ENCODE results near the gene DMD.

Gene DMD

DNA sequence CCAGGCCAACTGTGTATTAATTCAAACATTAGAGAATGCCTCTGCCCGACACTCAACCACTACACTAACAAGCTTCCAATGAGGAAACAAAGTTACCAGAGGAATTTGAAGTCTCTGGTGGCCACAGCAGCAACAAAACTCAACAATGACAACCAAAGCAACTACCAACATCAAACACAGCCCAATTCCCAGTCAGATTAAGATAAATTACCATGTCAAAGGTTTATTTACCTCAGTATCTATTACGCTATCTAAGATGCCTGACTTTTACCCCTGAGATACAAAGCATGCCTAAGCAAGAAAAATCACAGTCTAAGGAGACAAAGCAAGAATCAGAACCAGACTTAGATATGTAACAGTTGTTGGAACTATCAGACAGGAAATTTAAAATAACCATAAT is 1909.4 kb downstream of the DMD start:
- no peak for DNase-seq (ENCODE audit: low read depth, low spot score)

DNA sequence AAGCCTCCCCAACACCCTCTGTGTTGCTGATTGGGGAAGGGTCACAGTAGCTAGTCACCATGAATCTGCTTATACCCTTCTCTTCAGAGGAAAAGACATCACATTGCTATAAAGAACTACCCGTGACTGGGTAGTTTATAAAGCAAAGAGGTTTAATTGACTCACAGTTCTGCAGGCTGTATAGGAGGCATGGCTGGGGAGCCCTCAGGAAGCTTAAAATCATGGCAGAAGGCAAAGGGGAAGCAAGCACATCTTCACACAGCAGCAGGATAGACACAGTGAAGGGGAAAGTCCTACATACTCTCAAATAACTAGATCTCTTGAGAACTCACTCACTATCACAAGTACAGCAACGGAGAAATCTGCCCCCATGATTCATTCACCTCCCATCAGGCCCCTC is 1910.1 kb downstream of the DMD start:
- no peak for DNase-seq (ENCODE audit: low read depth, low spot score)

DNA sequence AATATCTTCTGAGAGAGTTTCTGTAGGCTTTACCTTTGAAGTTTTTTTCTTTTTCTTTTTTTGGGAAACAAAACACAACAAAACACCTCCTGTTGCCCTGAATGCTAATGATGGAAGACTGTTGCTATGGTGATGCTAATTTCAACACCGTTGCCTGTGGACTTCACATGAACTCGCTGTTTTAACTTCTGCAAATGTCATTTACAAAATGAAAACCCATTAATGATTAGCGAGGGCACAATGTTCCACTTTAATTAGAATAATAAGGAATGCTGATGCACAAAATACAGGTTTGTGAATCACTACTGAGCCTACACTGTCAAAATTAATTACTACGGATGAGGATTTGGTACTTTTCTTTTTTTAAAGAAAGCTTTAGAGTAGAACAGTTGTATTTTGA is 1912.4 kb downstream of the DMD start:
- DNase-seq (ENCODE audit: low read depth, low spot score), result no peak

DNA sequence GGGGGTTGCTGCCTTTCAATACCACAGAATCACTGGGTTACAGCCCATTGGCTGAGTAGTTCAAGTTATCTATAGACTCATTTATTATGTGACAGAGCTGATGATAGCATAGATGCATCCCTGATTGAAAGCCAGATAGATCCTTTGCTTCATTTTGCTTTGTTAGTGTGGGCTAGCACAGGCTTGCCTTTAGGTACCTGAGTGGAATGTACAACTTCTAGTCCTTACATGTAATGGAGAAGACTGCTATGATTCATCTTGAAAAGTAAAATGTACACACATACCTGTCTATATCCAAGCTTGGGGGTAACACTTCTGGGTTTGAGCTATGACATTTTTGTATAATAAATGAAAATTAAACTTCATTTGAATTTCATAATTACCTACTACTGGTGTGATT is 1913.5 kb downstream of the DMD start:
- no peak for DNase-seq (ENCODE audit: low read depth, low spot score)

DNA sequence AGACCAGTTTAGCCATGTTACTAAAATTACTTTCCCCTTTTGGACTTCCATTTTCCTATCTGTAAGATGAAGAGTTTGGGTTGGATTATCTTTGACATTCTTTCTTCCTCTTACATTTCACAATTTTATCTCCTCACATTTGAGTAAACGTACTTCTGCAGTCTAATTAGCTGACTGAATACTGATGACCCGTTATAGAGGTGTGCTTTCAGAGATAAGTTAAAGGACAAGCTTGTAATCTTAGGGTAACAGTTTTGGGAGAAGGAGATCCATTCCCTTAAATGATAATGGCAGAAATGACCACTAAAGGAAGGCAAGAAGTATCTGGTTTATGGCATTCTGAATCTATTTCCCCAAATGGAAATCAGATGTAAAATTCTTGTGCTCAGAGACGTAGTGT is 1916.9 kb downstream of the DMD start:
- DNase-seq (ENCODE audit: low read depth, low spot score), result no peak

DNA sequence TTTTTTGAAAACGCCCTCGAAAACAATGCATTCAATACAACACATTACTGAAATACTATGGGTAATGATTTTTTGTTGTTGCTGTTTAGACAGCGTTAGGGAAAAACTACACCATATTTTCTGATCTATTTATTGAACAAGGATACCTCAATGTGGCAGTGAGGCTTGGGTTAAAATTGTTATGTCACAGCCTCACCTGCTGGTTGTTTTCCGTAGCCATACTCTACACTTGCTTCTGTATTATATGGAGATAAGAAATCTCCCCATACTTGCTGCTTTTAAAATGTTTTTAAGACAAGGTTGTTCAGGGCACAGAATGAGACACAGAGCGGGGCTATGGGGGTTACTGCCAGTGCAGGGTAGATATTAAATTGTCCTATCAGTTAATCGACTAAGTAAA is 1917.9 kb downstream of the DMD start:
- DNase-seq (ENCODE audit: low read depth, low spot score), result no peak

DNA sequence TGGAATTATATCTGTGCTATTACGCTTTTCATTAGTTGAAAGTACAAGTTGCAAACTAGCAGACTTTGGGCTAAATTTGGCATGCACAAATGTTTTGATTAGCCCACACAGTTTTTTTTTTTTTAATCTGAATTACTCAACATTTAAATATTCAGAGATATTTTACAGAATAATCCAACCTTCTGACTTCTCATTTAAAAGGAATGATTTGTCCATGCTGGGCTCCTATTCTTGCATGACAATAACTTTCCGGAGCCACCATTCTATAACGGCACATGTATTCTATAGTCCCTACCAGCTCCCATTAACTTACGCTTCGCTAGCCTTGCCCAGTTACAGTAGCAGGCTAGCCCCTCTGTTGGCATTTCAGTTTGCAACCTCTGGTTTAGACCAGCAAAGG is 1920.2 kb downstream of the DMD start:
- no peak for DNase-seq (ENCODE audit: low read depth, low spot score)

DNA sequence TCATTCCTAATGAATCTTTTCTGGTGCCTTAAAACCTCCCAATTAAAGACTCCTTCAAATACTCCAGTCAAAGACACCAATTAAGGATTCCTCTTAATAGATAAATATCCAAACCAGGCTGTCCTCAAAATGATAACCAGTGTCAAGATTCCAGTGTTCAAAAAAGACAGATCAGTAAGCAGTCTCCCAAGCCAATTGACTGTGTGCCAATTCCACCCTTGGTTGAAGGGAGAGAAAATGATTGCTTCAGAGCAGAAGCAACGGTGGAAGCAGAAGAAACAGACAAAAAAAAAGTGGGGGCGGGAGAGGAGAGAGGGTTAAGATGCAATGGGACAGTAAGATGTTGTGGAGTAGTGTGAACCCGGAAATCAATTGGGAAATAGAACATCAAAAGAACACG is 1923.5 kb downstream of the DMD start:
- no peak for DNase-seq (ENCODE audit: low read depth, low spot score)

DNA sequence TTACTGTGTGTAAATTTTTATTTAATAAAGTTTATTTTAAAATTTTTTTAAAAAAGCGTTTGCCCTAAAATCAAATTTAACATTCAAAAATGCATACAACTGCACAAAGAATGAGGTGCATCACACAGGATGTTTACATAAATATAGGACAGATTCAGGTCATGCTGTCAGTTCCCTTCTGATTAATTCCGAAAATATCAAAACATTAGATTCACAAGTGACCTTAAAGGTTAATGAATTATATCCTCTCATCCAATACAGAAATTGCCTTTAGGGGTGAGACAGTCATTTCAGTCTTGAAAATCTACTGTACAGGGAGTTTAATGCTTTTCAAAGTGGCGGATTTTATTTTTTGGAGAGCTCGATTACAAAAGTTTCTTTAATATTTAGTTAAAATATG is 1930.8 kb downstream of the DMD start:
- no peak for DNase-seq (ENCODE audit: low read depth, low spot score)

DNA sequence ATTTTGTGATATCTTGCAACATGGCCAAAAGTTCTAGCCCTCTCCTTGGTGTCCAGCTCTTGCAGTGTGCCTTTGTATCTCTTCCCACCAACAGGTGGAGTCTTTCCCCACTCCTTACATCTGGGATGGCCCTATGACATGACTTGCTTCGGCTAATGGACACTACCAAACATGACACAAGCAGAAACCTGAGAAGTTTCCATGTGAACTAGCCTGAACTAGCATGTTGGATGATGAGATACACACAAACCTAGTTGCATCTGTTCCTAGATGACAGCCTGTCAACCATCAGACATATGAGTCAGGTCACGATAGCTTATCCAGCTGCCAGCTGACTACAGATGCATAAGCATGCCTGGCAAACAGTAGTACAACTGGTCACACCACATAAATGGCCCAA is 1932.0 kb downstream of the DMD start:
- DNase-seq (ENCODE audit: low read depth, low spot score), result no peak

DNA sequence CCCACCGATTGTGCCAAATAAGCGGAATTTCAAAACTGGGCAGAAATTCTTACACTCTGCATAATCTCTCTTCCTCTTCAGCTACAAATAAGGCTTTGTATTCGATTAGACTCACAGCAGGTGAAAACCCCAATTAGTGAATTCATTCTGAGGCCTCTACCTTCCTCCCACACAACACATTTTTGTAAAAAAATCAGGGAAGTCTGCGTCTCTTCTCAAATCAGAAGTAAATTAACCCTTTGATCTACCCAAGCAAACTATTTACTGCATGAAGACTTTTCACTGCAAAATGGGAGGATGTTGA is 1938.9 kb downstream of the DMD start:
- DNase-seq (ENCODE audit: low read depth, low spot score), result no peak

DNA sequence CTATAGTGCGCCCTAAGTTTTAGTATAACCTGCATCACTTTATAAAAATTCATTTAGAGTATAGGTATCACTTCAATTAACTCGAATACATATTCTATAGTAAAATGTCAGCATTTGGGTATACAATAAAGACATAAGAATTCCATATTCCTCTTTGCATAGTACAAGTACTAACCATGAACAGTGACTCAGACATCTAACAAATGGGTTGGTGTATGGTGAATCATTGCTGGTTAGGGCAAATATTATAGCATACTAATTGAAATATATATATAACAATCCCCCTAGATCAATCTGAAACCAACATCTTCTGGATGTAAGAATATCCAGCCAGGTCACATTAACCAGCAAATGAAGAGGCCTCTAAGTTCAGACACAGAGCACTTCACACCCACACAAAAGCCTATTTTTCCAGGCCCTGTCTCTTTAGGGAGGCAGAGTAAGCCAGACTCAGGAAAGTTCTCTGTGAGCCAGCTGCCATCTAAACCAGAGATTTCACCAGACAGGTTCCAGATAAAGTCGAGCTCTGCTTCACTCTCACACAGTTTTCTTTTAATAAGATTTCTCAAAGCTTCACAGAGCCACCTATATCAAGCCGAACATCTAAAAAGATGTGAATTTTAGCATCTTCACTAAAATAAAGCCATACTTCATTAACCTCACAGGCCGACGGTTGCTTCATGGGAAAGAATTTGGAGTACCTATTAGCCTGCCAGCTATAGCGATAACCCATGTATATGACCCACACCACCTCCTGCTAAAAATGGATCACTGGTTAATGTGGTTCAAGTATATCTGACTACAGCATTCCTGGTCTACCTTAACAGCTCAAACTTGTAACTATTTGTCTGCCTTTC is 1939.5 kb downstream of the DMD start:
- DNase-seq (ENCODE audit: low read depth, low spot score), result no peak

DNA sequence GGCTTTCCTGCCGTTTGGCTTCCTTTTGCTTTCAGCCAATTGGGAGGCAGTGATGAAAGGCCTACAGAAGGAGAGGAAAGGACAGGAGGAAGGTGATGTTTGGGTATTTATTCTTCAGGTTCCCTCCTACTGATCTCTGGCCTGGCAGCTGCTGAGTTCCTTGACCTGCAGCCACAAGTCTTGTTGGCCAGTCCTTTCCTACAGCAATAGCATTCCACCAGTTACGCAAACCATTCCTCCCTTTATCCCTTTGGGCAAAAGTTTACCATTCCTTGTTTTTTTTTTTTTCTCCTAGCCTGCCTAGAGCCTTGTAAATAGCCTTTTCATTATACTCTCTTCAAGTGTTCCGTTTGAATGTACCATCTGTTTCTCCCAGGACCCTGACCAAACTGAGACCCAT is 1941.4 kb downstream of the DMD start:
- no peak for DNase-seq (ENCODE audit: low read depth, low spot score)

DNA sequence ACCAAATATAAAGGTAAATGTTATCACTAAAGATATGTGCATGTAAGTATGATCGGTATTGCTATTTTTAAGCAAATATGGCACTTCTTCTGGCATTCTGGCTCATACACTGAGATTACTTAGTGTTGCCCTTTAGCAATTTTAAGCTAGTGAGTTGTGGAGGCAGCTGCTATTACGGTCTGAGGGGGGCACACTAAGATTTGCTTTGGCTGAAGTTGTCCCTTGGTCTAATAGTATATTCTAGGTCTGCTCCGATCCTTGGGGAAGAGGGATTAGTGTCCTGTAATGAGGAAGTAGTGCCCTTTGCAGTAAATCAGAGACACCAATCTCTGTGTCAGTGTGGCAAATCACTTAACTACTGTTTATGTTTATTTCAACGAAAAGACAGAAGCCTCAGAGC is 1943.0 kb downstream of the DMD start:
- no peak for DNase-seq (ENCODE audit: low read depth, low spot score)

DNA sequence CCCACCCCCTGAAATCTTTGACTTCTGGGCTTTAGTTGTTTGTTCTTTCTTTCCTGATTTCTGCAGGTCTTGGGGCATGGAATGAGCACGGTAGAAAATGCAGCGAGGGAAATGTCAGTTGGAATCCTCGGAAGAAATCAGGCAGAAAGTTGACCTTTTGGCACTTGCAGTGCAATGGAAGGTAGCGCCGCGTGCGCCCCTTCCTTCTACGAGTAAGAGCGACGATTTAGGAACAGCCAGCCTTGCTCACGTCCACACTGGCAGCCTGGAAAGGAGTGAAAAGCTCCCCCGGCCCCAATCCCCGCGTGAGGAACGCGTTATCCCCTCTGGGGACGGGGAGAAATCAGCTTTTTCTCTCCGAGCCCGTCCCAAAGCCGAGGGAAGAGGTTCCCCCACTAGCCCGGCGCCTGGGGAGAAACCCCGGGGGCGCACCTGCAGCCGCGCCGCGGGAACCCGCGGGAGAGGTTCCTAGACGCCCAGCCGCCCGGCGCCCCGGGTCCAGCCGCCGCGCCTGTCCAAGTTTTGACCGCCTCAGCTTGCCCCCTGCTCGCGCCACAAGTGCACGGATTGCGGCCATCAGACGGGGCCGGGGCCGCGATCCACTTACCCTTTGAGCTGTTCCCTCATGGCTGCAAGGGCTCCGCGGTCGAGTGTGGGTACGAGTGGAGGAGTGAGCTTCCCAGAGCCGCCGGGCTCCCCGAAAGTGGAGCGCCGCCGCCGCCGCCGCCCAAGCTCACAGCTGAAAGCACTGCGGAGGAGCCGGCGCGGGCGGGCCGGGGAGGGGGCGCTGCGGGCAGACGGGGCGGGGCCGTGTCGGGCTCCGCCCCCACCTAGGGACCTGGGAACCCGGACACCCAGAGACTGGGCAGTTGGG is 1944.9 kb downstream of the DMD start:
- DNase-seq (ENCODE audit: low read depth, low spot score), result no peak

DNA sequence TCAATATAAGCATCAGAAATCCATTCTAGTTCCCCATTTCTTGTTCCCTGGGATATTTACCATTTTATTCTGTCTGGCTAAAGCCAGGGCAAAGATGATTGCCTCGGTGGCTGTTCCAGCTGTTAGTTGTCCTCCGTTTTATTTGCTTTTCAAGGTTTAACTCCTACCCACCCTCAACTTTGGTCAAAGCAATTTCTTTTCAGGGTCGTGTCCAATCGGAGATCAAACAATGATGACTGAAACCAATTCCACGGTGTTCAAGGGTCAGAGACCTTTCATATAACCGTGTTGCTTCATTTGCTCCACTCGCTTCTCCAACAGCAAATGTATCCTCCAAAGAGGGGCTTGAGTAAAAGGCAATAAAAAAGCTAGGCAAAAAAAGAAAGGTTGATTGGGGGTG is 1946.0 kb downstream of the DMD start:
- DNase-seq (ENCODE audit: low read depth, low spot score), result no peak

DNA sequence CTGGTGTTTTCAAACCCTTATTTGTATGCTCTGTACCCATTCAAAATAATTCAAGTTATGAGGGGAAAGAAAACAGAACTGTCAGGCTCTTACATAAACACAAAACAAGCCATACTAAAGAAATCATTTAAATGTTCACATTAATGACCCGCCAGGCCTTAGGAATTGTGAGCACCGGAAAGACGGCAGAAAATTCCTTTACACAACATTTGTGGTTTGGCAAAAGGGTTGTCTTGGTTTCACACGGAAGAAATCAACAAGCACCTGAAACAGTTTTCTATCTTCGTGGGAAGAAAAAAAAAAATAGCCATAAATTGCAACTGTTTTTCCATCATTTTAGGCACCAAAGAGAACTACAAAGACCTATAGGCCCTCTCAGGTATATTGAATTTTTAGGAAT is 1951.0 kb downstream of the DMD start:
- no peak for DNase-seq (ENCODE audit: low read depth, low spot score)

DNA sequence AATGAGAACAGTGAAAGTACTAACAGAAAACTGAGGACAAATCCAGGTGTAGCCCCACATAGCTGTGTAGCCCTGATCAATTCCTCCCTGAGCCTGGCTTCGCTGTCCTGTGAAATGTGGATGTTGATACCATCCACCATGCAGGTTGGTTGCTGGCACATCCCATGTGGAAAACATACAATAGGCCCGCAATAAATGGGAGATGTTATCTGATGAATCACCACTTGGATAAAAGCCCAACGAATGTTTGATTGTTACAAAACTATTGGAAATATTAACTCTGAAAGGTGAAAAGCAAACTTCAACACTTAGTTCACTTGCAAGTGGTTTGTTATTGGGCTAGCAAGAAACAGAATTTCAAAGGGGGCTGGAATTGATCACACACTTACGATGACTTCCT is 1953.2 kb downstream of the DMD start:
- DNase-seq (ENCODE audit: low read depth, low spot score), result no peak

DNA sequence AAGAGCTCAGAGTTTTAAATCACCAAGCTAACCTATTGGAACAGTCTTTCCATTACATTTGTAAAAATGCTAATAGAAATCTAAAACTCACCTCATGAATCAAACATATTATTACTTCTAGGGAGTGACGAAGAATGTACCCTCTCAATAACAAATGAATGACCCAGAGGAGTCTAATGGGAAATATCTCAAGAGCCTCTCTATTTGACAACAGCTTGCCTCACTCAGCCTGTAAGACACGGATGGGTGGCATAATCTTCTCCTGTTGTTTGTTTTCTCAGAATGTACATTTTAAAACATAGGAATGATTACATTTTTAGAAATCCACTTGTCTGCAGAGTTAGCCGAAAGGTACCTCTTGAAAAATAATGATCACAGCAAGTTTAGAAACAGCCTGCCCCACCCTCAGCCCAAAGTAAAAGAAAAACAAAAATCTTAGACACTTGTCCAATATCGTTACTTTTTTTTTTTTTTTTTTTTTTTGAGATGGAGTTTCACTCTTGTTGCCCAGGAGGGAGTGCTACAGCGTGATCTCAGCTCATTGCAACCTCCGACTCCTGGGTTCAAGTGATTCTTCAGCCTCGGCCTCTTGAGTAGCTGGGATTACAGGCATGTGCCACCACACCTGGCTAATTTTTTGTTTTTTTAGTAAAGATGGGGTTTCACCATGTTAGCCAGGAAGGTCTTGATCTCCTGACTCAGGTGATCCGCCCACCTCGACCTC is 1955.9 kb downstream of the DMD start:
- DNase-seq (ENCODE audit: low read depth, low spot score), result no peak

DNA sequence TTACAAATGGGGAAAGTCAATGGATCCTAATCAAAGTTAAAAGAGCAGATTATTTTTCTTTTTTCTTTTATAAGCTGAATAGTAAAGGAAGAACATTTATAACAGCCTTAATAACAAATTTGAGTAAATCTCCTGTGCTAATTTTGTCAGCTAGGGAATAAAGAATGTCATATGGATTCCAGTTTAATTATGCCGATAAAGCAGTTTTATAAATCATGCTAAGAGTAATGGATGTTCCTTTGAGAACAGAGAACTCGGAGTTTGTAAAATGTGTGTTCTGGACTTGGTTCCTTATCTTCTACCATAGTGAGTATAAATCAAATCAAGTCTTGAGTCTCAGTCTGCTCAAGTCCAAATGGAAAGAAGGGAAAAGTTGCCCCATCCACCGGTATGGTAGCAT is 1959.2 kb downstream of the DMD start:
- no peak for DNase-seq (ENCODE audit: low read depth, low spot score)

DNA sequence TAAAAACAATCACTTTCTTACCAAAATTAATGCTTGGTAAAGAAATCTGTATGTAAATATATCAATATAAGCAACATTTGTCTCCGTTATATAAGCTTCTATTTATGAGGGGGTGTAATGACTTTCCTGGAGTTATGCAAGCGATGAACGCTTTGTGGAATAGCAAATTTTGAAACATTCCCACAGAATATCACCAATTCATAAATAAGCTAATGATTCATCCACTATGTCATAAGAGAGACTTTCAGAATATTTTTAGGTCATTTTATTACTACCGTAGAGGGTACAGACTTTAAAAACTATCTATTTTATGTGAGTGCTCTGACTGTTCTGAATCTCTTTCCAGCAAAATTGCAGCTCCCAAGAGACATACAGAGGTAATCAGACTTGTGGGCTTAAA is 1960.0 kb downstream of the DMD start:
- no peak for DNase-seq (ENCODE audit: low read depth, low spot score)

DNA sequence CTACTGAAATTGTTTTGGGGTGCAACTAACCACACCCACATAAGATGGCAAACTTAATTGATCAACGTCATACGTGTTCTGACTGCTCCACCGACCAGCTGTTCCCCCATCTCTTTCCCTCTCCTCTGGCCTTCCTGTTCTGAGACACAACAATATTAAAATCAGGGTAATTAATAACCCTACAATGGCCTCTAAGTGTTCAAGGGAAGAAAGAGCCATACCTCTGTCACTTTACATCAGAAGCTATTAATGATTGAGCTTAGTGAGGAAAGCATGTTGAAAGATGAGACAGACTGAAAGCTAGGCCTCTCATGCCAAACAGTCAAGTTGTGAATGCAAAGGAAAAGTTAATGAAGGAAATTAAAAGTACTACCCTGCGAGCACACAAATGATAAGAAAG is 1965.6 kb downstream of the DMD start:
- no peak for DNase-seq (ENCODE audit: low read depth, low spot score)

DNA sequence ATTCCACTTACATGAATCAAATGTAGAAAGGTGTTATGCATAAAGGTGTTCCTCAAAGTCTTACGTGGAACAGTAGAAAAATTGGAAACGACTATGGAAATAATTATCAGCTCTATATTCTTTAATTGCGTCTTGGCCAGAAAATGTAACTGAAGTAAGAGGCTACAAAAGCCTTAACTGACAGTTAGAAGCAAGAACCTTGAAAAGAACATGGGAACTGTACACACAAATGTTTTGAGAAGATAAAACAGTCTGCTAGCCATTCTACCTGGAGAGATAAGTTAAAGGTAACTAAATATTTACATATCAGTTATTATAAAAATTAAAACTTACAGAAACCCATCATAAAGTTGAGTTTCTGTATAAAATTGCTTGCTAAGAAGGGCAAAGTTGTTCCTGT is 1967.5 kb downstream of the DMD start:
- no peak for DNase-seq (ENCODE audit: low read depth, low spot score)
